Psoas muscle (tissue), 8 donors: Measurements from ENCODE around the gene FAM3D. TPM values are rescaled to one million over a fixed set of nuclear protein-coding genes. Genes with fewer than 3 reads are reported as not detected.

Experiments
- ATAC-seq, 4 donors: fragments of 200-7000 bp; cut with Tn5 transposase; one replicate each; pipeline ENCODE4 v1.9.1; 2020; ENCODE audit warnings: moderate library complexity in 3 of 4, mild to moderate bottlenecking in 2 of 4
- DNase-seq, 2 donors: peaks; one replicate each; pipeline ENCODE4 v3.0.0-alpha.2; 2020
- H3K27ac ChIP-seq: fragments of 200-600 bp; one replicate; pipeline ENCODE4 v1.8.0; 2022
- H3K27me3 ChIP-seq, 3 donors: fragments of 200-600 bp in 1 of 3; one replicate each; pipeline versions ENCODE4 v1.6.1 to v1.8.0; 2013 to 2022; ENCODE audit warnings: low read length in 2 of 3, mild to moderate bottlenecking in 2 of 3, moderate library complexity in 1 of 3; ENCODE audit not compliant: insufficient read depth in 3 of 3
- H3K36me3 ChIP-seq, 2 donors: fragments of 200-600 bp in 1 of 2; one replicate each; pipeline versions ENCODE4 v1.6.1 to v1.8.0; 2013 to 2022; ENCODE audit warnings: low read depth in 1 of 2, mild to moderate bottlenecking in 1 of 2, moderate library complexity in 1 of 2; ENCODE audit not compliant: insufficient read depth in 1 of 2
- H3K4me1 ChIP-seq: fragments of 200-600 bp; one replicate; pipeline ENCODE4 v1.8.0; 2022
- H3K4me3 ChIP-seq: fragments of 200-600 bp; one replicate; pipeline ENCODE4 v1.8.0; 2022; ENCODE audit warnings: mild to moderate bottlenecking
- H3K9me3 ChIP-seq: fragments of 200-600 bp; one replicate; pipeline ENCODE4 v1.8.0; 2022
- WGBS, 3 donors: extraction: QIAGEN DNeasy Blood & Tissue Kit; methylation state at CpG; one replicate each; pipeline versions ENCODE4 v1.1.6 to v1.1.7; 2013; 5-methylcytosine and 5-hydroxymethylcytosine counted together
- intact Hi-C, 2 donors: fragments of 100-400 bp; cut with DNase I; formaldehyde crosslinking; loops; one replicate each; pipeline versions ENCODE4 v1.11.0 to v1.14.2; 2022
- polyA plus RNA-seq, 3 donors: library from polyadenylated mRNA; stranded (reverse); fragments of 200-250 nt; gene quantifications; one replicate each; pipeline ENCODE4 v1.2.3, GENCODE V29; 2013
- total RNA-seq, 4 donors: library from RNA; stranded (reverse); fragmentation: NEBNext Ultra II Directional in 2 of 4; extraction: Animal tissue kit (Norgen Biotek cat#: 25700) in 2 of 4; gene quantifications; one replicate each; pipeline versions ENCODE4 v1.2.1 to v1.2.4, GENCODE V29; 2021 to 2023
- TF ChIP-seq, protein P1 (sequence below): fragments of 200-600 bp; IDR thresholded peaks from one replicate; pipeline ENCODE4 v1.8.0; 2022; ENCODE audit warnings: antibody characterized with exemption
- donor health status: healthy with polysubstance abuse.
- donor health status: DM: no; HTN: no; CAD: no; lungs with moderate emphysema.
- donor health status: Bipolar disorder and iron deficiency.
- donor health status: healthy.
- donor health status: DM: yes; HTN: yes; CAD: no.
- donor health status: DM: no; HTN: no; CAD: no.
- donor health status: DM: no; HTN: no; CAD: no.
- donor health status: DM: yes; HTN: yes; CAD: no.

Gene FAM3D
- total and polyA plus RNA-seq, 7 donors, result 0.05 TPM; not detected in 6

DNA sequence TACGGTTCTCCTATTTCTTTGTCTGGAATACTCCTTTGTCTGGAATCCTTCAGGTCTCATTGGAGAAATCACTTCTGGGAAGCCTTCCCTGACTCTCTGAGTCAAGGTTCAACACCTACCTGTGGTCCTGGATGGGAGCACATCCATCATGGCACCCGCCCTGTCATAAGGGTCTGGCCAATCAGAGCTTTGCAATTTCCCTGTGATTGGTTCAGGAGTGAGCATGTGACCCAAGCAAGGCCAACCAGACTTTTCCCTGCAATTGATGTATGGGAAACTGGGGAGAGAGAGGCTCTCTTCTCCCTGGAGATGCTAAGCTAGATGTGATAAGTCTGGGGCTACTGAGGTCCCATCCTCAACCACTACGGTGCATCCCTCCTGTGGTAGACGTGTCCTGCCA is 8.1 kb downstream of the FAM3D start:
- intact Hi-C loops, result no loop called here
- Histone ChIP-seq H3K27ac (no peak overlapping the region), H3K4me3 (no peak overlapping the region), H3K36me3 (no peaks in the 10 kb centered on the region), H3K4me1 (no peaks in the 10 kb centered on the region), H3K27me3 (peaks cover 0 to under 1% (median 0%) of the 10 kb centered on the region in 3 donors), H3K9me3 (no peaks in the 10 kb centered on the region)
- ATAC-seq, result no peak
- WGBS, 3 donors, result 81 to 93% (median 92%) methylated on average over 4 of the region's 4 CpGs
- no peak for DNase-seq
- TF ChIP-seq, protein P1, sequence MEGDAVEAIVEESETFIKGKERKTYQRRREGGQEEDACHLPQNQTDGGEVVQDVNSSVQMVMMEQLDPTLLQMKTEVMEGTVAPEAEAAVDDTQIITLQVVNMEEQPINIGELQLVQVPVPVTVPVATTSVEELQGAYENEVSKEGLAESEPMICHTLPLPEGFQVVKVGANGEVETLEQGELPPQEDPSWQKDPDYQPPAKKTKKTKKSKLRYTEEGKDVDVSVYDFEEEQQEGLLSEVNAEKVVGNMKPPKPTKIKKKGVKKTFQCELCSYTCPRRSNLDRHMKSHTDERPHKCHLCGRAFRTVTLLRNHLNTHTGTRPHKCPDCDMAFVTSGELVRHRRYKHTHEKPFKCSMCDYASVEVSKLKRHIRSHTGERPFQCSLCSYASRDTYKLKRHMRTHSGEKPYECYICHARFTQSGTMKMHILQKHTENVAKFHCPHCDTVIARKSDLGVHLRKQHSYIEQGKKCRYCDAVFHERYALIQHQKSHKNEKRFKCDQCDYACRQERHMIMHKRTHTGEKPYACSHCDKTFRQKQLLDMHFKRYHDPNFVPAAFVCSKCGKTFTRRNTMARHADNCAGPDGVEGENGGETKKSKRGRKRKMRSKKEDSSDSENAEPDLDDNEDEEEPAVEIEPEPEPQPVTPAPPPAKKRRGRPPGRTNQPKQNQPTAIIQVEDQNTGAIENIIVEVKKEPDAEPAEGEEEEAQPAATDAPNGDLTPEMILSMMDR, result no peak

DNA sequence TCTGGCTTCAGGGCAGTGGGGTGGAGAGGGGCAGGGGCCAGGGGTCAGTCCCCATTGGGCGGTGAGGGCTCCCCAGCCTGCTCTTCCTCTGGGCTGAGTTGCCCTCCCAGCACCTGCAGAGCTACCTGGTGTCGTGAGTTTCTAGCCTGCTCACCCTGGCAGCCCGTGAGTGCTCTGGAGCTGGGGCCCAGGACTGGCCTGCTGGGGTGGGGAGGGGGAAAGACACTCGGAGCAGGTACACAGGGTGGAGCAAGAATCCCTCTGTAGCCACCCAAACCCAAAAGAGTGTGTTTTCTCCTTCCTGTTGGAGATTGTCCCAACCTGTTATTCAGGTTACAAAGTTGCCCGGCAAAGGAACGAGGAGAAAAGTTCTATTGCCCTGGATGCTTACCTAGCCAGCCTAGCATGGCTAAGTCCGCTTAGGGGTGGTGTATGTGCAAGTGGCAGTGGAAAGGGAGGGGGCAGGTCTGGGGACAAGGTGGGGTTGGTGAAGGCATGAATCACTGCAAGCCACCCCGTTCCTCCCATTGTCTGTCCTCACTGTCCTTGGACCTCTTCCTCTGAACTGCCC is 8.9 kb downstream of the FAM3D start:
- no peaks in the 10 kb centered on the region for H3K9me3 ChIP-seq
- H3K27me3 ChIP-seq, result peaks cover 0 to 6% (median 0%) of the 10 kb centered on the region in 3 donors
- TF ChIP-seq, protein P1, result no peak
- no peak overlapping the region for H3K27ac ChIP-seq
- no peak for ATAC-seq
- H3K36me3 ChIP-seq, result no peaks in the 10 kb centered on the region
- H3K4me1 ChIP-seq, result no peaks in the 10 kb centered on the region
- DNase-seq, result no peak
- intact Hi-C loops, result no loop called here
- H3K4me3 ChIP-seq, result no peak overlapping the region
- WGBS, 3 donors, result 79 to 84% (median 82%) methylated on average over 8 of the region's 8 CpGs

DNA sequence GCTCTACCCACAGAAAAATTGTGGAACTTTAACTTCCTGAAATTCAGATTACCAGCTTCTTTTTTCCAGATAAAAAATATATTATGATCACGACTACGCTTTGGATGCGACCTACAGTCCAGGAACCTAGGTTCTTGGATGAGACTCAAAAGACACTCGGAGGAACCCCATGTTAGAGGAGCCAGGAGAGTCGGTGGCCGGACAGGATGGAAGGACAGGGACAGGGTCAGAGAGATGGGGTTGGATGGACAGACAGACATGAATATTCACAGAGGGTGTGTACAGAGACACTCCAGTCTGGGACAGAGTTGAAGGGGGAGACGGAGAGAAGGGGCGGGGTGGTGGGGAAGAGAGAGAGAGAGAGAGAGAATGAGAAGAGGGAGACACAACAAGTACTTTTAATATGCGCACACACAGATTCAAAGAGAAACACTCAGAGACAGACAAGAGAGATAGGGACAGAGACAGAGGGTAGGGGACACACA is 9.5 kb downstream of the FAM3D start:
- H3K27ac ChIP-seq, result no peak overlapping the region
- no peaks in the 10 kb centered on the region for H3K36me3 ChIP-seq
- DNase-seq (no peak), ATAC-seq (no peak)
- H3K9me3 ChIP-seq, result no peaks in the 10 kb centered on the region
- intact Hi-C loops, result no loop called here
- no peaks in the 10 kb centered on the region for H3K4me1 ChIP-seq
- 72 to 79% (median 75%) methylated on average over 9 of the region's 9 CpGs for WGBS, 3 donors
- TF ChIP-seq, protein P1, result no peak
- H3K27me3 ChIP-seq, result peaks cover 0 to 6% (median 0%) of the 10 kb centered on the region in 3 donors
- no peak overlapping the region for H3K4me3 ChIP-seq

DNA sequence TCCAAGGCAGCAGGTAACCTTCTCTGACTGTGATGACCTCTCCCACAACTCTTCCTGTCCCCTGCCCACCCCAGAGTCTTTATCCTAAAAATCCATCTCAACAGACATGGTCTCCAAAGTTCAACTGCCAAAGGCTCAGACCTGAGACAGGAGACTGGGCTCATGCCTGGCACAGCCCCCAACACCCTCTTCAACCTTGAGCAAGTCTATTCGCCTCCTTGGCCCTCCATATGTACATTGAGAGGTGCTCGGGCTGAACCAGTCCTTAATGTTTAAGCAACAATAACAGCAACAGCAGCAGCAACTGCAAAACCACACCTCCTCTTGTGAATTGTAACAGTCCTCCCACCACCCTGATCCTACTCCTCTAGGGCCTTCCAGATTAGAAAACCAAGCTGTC is 9.9 kb downstream of the FAM3D start:
- H3K27me3 ChIP-seq, result peaks cover 0 to 6% (median 0%) of the 10 kb centered on the region in 3 donors
- H3K4me1 ChIP-seq, result no peaks in the 10 kb centered on the region
- ATAC-seq (no peak), DNase-seq (no peak)
- no peak overlapping the region for H3K27ac ChIP-seq
- TF ChIP-seq, protein P1, result no peak
- no peaks in the 10 kb centered on the region for H3K36me3 ChIP-seq
- WGBS, 3 donors, result 81 to 84% (median 82%) methylated on average over 2 of the region's 2 CpGs
- no peaks in the 10 kb centered on the region for H3K9me3 ChIP-seq
- intact Hi-C loops, result no loop called here
- H3K4me3 ChIP-seq, result no peak overlapping the region

DNA sequence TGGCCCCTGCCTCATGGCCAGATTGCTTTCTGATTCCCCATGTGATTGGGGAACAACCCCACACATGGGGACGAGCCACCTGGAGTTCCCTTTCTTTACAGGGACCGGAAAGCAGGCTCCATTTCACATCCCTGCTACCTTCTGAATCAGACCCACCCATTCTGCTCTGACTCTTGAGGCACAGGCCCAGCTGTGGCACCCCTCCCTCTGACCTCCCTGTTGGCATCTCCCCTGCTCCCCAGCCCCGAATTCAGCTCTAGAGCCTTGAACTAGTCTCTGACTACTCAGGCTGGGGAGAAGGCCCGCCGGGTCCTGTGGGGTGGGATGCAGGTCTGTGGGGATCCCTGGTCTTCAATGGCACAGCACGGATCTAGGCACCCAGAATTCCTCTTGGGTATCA is 12.1 kb downstream of the FAM3D start:
- 79 to 89% (median 82%) methylated on average over 6 of the region's 6 CpGs for WGBS, 3 donors
- Histone ChIP-seq H3K9me3 (no peaks in the 10 kb centered on the region), H3K4me3 (no peak overlapping the region), H3K36me3 (no peaks in the 10 kb centered on the region), H3K27me3 (peaks cover 0 to 6% (median 0%) of the 10 kb centered on the region in 3 donors), H3K27ac (no peak overlapping the region), H3K4me1 (no peaks in the 10 kb centered on the region)
- intact Hi-C loops, result no loop called here
- TF ChIP-seq, protein P1, result no peak
- ATAC-seq (no peak), DNase-seq (no peak)
